Liver (tissue), 9 donors: Measurements from ENCODE around the gene CNTLN. TPM values are rescaled to one million over a fixed set of nuclear protein-coding genes. Genes with fewer than 3 reads are reported as not detected.
"Not testable (repeated sequence)": the region's sequence is repeated elsewhere in the genome, so short reads cannot be mapped to it uniquely, and the experiment has no call there.

Experiments
- DNase-seq: peaks from one replicate; pipeline ENCODE4 v3.0.0-alpha.2; 2017; ENCODE audit warnings: low spot score
- H3K27ac ChIP-seq, 2 donors: one replicate each; pipeline ENCODE4 v1.7.0; 2013; ENCODE audit warnings: inconsistent platforms in 2 of 2, low read length in 2 of 2, control low read depth in 1 of 2, low read depth in 1 of 2, mild to moderate bottlenecking in 1 of 2
- H3K27me3 ChIP-seq, 4 donors: one replicate each; pipeline versions ENCODE4 v1.6.1 to v1.7.0; 2013; ENCODE audit warnings: low read length in 3 of 4, inconsistent platforms in 1 of 4, mild to moderate bottlenecking in 1 of 4, moderate library complexity in 1 of 4; ENCODE audit not compliant: control insufficient read depth in 4 of 4, insufficient read depth in 4 of 4
- H3K36me3 ChIP-seq, 4 donors: one replicate each; pipeline versions ENCODE4 v1.6.1 to v1.7.0; 2013; ENCODE audit warnings: low read length in 3 of 4, mild to moderate bottlenecking in 3 of 4, low read depth in 1 of 4, moderate library complexity in 1 of 4; ENCODE audit not compliant: control insufficient read depth in 4 of 4, insufficient read depth in 3 of 4
- H3K4me1 ChIP-seq, 4 donors: one replicate each; pipeline versions ENCODE4 v1.6.1 to v1.7.0; 2013; ENCODE audit warnings: low read length in 3 of 4, mild to moderate bottlenecking in 3 of 4, moderate library complexity in 1 of 4; ENCODE audit not compliant: control insufficient read depth in 4 of 4, insufficient read depth in 4 of 4
- H3K4me3 ChIP-seq, 3 donors: one replicate each; pipeline versions ENCODE4 v1.6.1 to v1.7.0; 2013; ENCODE audit warnings: low read length in 3 of 3, control low read depth in 1 of 3, low read depth in 1 of 3, mild to moderate bottlenecking in 1 of 3
- H3K9ac ChIP-seq, 2 donors: one replicate each; pipeline ENCODE4 v1.7.0; 2013; ENCODE audit warnings: low read length in 2 of 2, mild to moderate bottlenecking in 2 of 2, moderate library complexity in 2 of 2, control low read depth in 1 of 2, low read depth in 1 of 2
- H3K9me3 ChIP-seq, 4 donors: one replicate each; pipeline versions ENCODE4 v1.6.1 to v1.7.0; 2013; ENCODE audit warnings: low read length in 3 of 4; ENCODE audit not compliant: control insufficient read depth in 4 of 4
- EGR1 ChIP-seq, 2 donors: IDR thresholded peaks; 2 replicates each; pipeline ENCODE4 v1.6.1; 2016 to 2018; ENCODE audit warnings: antibody characterized with exemption in 2 of 2, low read depth in 2 of 2
- FOXA1 ChIP-seq: IDR thresholded peaks from 2 replicates; pipeline ENCODE4 v1.6.1; 2016; ENCODE audit warnings: antibody characterized with exemption
- GABPA ChIP-seq, 2 donors: IDR thresholded peaks in 1 of 2; conservative IDR thresholded peaks in 1 of 2; 2 replicates each; pipeline ENCODE4 v1.6.1; 2016; ENCODE audit warnings: antibody characterized with exemption in 2 of 2, mild to moderate bottlenecking in 1 of 2, moderate library complexity in 1 of 2
- HNF4A ChIP-seq, 2 donors: conservative IDR thresholded peaks; 2 replicates each; pipeline ENCODE4 v1.6.1; 2016; ENCODE audit warnings: antibody characterized with exemption in 2 of 2, mild to moderate bottlenecking in 2 of 2
- HNF4G ChIP-seq: IDR thresholded peaks from 2 replicates; pipeline ENCODE4 v1.6.1; 2016; ENCODE audit warnings: antibody characterized with exemption
- JUND ChIP-seq, 2 donors: IDR thresholded peaks; 2 replicates each; pipeline ENCODE4 v1.6.1; 2016; ENCODE audit warnings: antibody characterized with exemption in 2 of 2
- NR2F2 ChIP-seq: IDR thresholded peaks from 2 replicates; pipeline ENCODE4 v1.6.1; 2016; ENCODE audit warnings: antibody characterized with exemption
- RAD21 ChIP-seq, 2 donors: IDR thresholded peaks; 2 replicates each; pipeline ENCODE4 v1.6.1; 2016; ENCODE audit warnings: antibody characterized with exemption in 2 of 2, mild to moderate bottlenecking in 2 of 2
- SP1 ChIP-seq: IDR thresholded peaks from 2 replicates; pipeline ENCODE4 v1.6.1; 2018; ENCODE audit warnings: antibody characterized with exemption, mild to moderate bottlenecking
- WGBS: extraction: QIAGEN DNeasy Blood & Tissue Kit; methylation state at CpG from one replicate; pipeline ENCODE4 v1.1.7; 2013; 5-methylcytosine and 5-hydroxymethylcytosine counted together
- polyA plus RNA-seq, 2 donors: library from polyadenylated mRNA; stranded (reverse) in 1 of 2; unstranded in 1 of 2; fragments of 200-250 nt in 1 of 2; fragments of >200 nt in 1 of 2; fragmentation: Nextera tagmentation in 1 of 2; extraction: Ambion mirVana in 1 of 2; gene quantifications; one replicate each; pipeline versions ENCODE4 v1.2.1 to v1.2.3, GENCODE V29; 2013 to 2015
- total RNA-seq, 2 donors: library from RNA; depleted of rRNA; stranded (reverse); fragments of >200 nt; gene quantifications; one replicate each; pipeline ENCODE4 v1.2.3, GENCODE V29; 2014
- TF ChIP-seq, protein P1 (sequence below): IDR thresholded peaks from 2 replicates; pipeline ENCODE4 v1.6.1; 2016; ENCODE audit warnings: antibody characterized with exemption, mild to moderate bottlenecking
- TF ChIP-seq, protein P2 (sequence below): fragments of 150-350 bp; IDR thresholded peaks from 2 replicates; pipeline ENCODE4 v1.5.1; 2017; ENCODE audit warnings: improper control_type of control experiment, low read depth, low read length; ENCODE audit not compliant: missing input control
- TF ChIP-seq, protein P3 (sequence below): IDR thresholded peaks from 2 replicates; pipeline ENCODE4 v1.6.1; 2016; ENCODE audit warnings: antibody characterized with exemption
- donor health status: healthy.
- donor health status: healthy.
- donor health status: healthy.
- donor health status: healthy.
- donor health status: healthy.

The CNTLN gene
- total and polyA plus RNA-seq, 4 donors: 2.8 to 31.4 (median 11.0) TPM

DNA sequence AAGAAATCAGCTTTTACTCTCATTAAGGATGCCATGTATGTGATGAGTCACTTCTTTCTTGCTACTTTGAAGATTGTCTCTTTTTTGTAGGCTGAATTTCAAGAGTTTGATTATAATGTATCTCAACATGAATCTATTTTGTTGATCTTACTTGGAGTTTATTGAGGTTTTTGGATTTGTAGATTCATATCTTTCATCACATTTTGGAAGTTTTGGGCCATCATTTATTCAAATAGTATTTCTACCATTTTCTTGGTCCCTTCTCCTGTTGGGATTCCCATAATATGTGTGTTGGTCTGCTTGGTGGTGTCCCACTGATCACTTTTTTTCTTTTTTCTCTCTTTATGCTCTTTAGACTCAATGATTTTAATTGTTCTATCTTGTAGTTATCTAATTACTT is 116.3 kb downstream of the CNTLN start:
- Histone ChIP-seq H3K4me3 (no peak overlapping the region), H3K9ac (no peak overlapping the region), H3K36me3 (peaks cover 0 to 14% (median 3%) of the 10 kb centered on the region in 4 donors), H3K4me1 (no peaks in the 10 kb centered on the region), H3K27ac (no peak overlapping the region), H3K27me3 (no peaks in the 10 kb centered on the region), H3K9me3 (peaks cover 0 to 28% (median 7%) of the 10 kb centered on the region in 4 donors)
- DNase-seq: no peak
- TF ChIP-seq, protein P1, sequence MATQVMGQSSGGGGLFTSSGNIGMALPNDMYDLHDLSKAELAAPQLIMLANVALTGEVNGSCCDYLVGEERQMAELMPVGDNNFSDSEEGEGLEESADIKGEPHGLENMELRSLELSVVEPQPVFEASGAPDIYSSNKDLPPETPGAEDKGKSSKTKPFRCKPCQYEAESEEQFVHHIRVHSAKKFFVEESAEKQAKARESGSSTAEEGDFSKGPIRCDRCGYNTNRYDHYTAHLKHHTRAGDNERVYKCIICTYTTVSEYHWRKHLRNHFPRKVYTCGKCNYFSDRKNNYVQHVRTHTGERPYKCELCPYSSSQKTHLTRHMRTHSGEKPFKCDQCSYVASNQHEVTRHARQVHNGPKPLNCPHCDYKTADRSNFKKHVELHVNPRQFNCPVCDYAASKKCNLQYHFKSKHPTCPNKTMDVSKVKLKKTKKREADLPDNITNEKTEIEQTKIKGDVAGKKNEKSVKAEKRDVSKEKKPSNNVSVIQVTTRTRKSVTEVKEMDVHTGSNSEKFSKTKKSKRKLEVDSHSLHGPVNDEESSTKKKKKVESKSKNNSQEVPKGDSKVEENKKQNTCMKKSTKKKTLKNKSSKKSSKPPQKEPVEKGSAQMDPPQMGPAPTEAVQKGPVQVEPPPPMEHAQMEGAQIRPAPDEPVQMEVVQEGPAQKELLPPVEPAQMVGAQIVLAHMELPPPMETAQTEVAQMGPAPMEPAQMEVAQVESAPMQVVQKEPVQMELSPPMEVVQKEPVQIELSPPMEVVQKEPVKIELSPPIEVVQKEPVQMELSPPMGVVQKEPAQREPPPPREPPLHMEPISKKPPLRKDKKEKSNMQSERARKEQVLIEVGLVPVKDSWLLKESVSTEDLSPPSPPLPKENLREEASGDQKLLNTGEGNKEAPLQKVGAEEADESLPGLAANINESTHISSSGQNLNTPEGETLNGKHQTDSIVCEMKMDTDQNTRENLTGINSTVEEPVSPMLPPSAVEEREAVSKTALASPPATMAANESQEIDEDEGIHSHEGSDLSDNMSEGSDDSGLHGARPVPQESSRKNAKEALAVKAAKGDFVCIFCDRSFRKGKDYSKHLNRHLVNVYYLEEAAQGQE: no peak

DNA sequence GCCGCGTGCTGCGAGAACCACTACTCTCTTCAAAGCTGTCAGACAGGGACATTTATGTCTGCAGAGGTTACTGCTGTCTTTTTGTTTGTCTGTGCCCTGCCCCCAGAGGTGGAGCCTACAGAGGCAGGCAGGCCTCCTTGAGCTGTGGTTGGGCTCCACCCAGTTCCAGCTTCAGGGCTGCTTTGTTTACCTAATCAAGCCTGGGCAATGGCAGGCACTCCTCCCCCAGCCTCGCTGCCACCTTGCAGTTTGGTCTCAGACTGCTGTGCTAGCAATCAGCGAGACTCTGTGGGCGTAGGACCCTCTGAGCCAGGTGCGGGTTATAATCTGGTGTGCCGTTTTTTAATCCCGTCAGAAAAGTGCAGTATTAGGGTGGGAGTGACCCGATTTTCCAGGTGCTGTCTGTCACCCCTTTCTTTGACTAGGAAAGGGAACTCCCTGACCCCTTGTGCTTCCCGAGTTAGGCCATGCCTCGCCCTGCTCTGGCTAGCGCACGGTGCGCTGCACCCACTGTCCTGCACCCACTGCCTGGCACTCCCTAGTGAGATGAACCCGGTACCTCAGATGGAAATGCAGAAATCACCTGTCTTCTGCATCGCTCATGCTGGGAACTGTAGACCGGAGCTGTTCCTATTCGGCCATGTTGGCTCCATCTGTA is 133.8 kb downstream of the CNTLN start:
- not testable (repeated sequence) for H3K9ac ChIP-seq, H3K27ac ChIP-seq, H3K4me3 ChIP-seq, H3K9me3 ChIP-seq, H3K4me1 ChIP-seq, H3K27me3 ChIP-seq, H3K36me3 ChIP-seq, DNase-seq
- WGBS: 90% methylated on average over 19 of the region's 19 CpGs

DNA sequence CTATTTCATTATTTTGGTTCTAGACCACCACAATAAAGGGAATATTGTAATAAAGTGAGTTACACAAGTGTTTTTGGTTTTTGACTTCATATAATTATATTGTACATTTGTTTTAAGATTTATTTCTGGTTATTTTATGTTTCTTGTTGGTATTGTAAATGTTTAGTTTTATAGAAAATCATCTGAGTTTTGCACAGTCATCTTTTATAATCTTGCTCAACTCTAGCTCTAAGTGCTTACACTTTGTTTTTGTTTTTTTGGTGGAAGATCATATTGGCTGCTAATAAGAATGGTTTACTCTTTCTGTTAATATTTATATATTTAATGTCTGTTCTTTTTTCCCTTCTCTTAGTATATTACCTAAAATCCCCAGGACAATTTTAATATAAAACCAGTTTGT is 135.0 kb downstream of the CNTLN start:
- Histone ChIP-seq H3K36me3 (no peaks in the 10 kb centered on the region), H3K4me1 (no peaks in the 10 kb centered on the region), H3K27me3 (no peaks in the 10 kb centered on the region), H3K9ac (no peak overlapping the region), H3K4me3 (no peak overlapping the region), H3K9me3 (no peaks in the 10 kb centered on the region), H3K27ac (no peak overlapping the region)
- no peak for DNase-seq
- TF ChIP-seq, protein P2, sequence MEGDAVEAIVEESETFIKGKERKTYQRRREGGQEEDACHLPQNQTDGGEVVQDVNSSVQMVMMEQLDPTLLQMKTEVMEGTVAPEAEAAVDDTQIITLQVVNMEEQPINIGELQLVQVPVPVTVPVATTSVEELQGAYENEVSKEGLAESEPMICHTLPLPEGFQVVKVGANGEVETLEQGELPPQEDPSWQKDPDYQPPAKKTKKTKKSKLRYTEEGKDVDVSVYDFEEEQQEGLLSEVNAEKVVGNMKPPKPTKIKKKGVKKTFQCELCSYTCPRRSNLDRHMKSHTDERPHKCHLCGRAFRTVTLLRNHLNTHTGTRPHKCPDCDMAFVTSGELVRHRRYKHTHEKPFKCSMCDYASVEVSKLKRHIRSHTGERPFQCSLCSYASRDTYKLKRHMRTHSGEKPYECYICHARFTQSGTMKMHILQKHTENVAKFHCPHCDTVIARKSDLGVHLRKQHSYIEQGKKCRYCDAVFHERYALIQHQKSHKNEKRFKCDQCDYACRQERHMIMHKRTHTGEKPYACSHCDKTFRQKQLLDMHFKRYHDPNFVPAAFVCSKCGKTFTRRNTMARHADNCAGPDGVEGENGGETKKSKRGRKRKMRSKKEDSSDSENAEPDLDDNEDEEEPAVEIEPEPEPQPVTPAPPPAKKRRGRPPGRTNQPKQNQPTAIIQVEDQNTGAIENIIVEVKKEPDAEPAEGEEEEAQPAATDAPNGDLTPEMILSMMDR: no peak
- TF ChIP-seq, protein P3, sequence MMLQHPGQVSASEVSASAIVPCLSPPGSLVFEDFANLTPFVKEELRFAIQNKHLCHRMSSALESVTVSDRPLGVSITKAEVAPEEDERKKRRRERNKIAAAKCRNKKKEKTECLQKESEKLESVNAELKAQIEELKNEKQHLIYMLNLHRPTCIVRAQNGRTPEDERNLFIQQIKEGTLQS: no peak
- no peak for TF ChIP-seq RAD21 (IDR thresholded peaks at IDR 0.05)
- TF ChIP-seq GABPA (IDR thresholded peaks at IDR 0.05 in 1 of 2, conservative IDR thresholded peaks at IDR 0.05 in 1 of 2): no peak
- no peak for TF ChIP-seq JUND (IDR thresholded peaks at IDR 0.05)
- no peak for TF ChIP-seq SP1
- no peak for TF ChIP-seq EGR1 (IDR thresholded peaks at IDR 0.05; ENCODE audit: low read depth in 2 of 2)
- TF ChIP-seq HNF4G: no peak
- no peak for TF ChIP-seq NR2F2
- no peak for TF ChIP-seq FOXA1
- TF ChIP-seq HNF4A (conservative IDR thresholded peaks at IDR 0.05): no peak
